Astrocyte of the hippocampus (primary cell): ENCODE results near the gene ABHD17A.
"Not testable (repeated sequence)": the region's sequence is repeated elsewhere in the genome, so short reads cannot be mapped to it uniquely, and the experiment has no call there.

Experiments used
- DNase-seq: peaks from one replicate; pipeline ENCODE4 v3.0.0; 2011; ENCODE audit warnings: low read depth, low spot score

ABHD17A gene

GRCh38 chr19:1910177-1910576, 24.9 kb upstream of the ABHD17A start:
- DNase-seq: no peak

DNA sequence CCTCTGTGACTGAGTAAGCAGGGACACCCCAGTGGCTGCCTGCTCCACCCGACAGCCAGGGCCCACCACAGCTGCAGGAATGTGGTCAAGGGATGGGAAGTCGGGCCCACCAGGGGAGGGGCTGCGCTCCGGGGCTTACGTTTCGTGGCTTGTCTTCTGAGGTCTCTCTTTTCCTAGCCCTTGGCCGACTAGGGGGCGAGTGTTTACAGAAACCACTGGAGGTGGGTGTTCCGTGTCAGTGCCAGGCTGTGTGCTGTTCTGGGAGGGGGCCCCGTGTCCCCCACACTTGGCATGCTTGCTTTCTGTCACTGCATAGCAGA, 24.4 kb upstream of the ABHD17A start:
- no peak for DNase-seq

GRCh38 chr19:1908364-1908678, 23.0 kb upstream of the ABHD17A start:
- DNase-seq: no peak

DNA sequence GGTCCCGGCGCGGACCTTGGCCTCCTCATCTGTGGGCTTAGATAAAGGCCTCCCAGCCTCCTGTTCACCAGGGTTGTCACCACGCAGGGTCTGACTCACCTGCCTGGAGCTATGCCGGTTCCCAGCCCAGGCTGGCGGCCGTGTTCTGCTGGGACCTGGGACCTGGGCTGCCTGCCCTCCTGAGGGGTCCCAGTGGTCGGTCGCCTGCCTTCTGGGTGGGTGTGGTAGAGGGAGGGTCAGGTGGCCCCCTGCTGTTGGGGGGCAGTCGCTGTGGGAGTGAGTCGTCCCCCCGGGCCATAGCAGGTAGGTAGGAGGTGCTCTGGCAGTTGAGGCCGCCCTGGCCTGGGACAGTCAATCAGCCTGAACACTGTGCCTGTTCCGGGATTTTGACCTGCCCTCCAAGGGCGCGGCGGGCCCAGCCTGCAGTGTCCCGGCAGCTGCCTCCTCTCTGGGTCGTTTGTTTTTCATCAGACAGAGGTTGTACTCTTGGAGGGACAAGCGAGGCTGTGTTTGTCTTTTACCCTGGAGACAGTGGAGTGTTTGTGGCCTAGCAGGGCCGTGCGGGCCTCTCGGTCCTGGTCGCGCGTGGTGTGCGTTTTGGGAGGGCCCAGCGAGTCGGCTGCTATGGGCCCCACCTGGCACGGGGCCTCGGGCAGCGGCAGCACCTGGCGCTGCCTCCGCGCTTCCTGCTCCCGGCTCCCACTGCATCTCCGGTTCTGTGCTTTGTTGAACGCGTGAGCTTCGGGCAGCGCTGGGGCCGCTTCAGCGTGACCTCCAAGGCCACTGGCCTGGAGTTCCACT, 22.5 kb upstream of the ABHD17A start:
- DNase-seq: no peak

- no peak for DNase-seq
These were observed 21.8 kb upstream of the ABHD17A start for GRCh38 chr19:1906985-1907562.

DNA sequence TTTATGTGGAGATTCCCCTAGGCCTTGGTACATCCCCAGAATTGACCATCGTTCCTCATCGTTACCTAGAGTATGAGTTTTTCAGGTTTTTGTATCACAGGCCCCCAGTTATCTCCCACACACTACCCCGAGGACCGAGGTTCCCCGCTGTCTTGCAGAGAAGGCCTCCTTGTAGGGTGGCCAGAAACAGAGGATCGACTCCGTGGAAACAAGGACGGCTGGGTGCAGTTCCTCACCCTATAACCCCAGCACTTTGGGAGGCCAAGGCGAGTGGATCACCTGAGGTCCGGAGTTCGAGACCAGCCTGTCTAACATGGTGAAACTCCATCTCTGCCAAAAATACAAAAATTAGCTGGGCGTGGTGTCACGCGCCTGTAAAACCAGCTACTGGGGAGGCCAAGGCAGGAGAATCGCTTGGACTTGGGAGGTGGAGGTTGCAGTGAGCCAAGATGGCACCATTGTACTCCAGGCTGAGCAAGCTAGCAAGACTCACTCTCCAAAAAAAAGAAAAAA, 20.6 kb upstream of the ABHD17A start:
- no peak for DNase-seq

DNA sequence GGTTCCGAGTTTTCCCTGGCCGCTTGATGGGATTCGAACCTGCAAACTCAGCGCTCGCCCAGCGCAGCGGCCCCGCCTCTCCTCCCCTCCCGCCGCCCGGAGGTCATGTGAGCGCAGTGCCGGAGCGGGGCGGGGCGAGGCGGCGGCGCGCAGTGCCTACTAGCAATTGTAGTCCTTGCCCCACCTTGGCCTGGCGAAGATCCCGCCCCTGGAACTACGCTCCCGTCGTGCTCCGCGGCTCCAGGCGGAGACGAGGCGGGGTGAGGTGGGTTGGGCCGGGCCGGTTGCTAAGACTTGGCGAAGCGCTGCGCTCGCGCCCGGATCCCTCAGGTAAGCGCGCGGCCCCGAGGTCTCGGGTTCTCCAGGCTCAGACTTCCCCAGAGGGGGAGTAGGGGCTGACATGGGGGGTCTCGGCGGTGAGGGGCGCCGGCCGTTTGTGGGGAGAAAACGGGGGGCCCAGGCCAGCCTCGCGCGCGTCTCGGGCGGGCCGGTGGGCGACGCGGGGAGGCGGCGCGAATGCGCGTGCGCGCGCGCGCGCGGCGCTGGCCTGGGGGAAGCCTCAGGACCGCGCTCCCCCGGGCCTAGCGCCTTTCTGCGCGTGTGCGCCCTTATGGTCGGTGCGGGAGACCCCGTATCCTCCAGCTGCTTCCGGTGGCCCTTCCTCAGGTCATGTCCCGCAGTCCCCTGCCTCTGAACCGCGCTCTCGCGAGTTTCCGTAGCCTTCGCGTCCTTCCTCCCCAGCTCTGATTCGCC, 20.0 kb upstream of the ABHD17A start, which contains the start of the genes ADAT3 and SCAMP4:
Gene ADAT3 (plus strand): TSS at position 290 of the 753 bp plus-strand sequence. CDS start 6,649 bp downstream, outside the sequence.
Gene SCAMP4 (plus strand): TSS at position 290 of the 753 bp plus-strand sequence. CDS start 9,621 bp downstream, outside the sequence.
- peak; percentile 100 for DNase-seq

GRCh38 chr19:1904860-1905109, 19.5 kb upstream of the ABHD17A start:
- DNase-seq: no peak

- DNase-seq: no peak
These were observed 17.6 kb upstream of the ABHD17A start for GRCh38 chr19:1902923-1903322.

DNA sequence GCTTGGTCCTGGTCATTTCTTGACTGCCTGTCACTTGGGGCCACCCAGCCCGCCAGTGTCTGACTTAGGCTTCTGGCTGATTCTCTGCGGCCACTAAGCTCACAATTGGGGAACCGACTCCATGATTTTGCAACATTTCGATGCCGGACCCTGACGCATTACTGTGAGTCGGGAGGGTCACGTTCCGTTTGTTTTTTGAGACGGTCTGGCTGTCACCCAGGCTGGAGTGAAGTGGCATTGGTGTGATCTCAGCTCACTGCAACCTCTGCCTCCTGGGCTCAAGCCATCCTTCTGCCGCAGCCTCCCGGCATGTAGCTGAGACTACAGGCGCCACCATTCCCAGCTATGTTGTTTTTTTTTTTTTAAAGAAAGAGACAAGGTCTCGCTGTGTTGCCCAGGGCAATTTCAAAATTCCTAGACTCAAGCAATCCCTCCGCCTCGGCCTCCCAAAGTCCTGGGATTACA, 16.7 kb upstream of the ABHD17A start:
- DNase-seq: no peak

DNA sequence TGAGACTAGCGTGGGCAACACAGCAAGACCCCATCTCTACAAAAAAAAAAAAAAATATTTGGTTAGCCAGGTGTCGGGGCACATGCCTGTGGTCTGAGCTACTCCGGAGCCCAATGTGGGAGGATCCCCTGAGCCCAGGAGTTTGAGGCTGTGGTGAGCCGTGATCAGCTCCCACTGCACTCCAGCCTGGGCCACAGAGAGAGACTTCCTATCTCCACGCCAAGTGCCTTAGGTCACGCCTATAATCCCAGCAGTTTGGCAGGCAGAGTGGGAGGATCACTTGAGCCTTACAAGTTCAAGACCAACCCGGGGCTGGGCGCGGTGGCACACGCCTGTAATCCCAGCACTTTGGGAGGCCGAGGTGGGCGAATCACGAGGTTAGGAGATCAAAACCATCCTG, 11.2 kb upstream of the ABHD17A start:
- DNase-seq: no peak

DNA sequence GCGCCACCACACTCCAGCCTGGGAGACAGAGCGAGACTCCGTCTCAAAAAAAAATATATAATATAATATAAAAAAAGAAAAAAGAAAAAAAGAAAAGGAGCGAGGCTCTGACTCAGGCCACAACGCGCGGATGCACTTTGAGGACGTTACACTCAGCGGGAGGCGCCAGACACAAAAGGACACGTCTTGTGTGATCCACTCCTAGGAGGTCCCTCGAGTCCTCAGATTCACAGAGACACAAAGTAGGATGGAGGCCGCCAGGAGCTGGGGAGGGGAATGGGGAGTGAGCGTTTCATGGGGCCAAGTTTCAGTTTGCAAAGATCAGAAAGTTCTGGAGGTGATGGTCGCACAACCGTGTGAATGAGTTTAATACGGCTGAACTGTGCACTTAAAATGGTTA, 8.5 kb upstream of the ABHD17A start:
- DNase-seq: no peak

DNA sequence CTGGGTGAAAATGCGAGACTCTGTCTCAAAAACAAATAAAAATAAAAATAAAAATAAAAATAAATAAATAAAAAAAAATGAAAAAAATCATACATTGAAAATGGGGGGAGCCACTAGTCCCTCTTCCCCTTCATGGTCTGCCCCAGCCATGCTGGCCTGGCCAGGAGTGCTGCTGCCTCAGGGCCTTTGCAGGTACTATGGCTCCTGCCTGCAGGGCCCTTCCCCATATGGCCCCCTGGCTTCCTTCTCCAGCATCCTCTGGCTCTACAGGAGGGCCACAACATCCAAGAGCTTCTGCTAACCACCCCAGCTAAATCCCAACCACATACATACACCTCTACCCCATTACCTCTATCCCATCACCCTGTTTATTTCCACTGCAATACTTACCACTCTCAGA, 4.6 kb upstream of the ABHD17A start:
- no peak for DNase-seq

- no peak for DNase-seq
These were observed 3.1 kb upstream of the ABHD17A start for GRCh38 chr19:1888385-1888784.

DNA sequence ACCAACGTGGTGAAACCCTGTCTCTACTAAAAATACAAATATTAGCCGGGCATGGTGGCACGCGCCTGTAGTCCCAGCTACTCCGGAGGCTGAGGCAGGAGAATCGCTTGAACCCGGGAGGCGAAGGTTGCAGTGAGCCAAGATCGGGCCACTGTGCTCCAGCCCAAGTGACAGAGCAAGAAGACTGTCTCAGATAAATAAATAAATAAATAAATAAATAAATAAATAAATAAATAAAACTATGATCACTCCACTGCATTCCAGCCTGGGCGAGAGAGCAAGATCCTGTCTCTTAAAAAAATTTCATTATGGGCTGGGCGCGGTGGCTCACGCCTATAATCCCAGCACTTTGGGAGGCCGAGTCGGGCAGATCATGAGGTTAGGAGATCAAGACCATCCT, 1.1 kb upstream of the ABHD17A start:
- not testable (repeated sequence) for DNase-seq

DNA sequence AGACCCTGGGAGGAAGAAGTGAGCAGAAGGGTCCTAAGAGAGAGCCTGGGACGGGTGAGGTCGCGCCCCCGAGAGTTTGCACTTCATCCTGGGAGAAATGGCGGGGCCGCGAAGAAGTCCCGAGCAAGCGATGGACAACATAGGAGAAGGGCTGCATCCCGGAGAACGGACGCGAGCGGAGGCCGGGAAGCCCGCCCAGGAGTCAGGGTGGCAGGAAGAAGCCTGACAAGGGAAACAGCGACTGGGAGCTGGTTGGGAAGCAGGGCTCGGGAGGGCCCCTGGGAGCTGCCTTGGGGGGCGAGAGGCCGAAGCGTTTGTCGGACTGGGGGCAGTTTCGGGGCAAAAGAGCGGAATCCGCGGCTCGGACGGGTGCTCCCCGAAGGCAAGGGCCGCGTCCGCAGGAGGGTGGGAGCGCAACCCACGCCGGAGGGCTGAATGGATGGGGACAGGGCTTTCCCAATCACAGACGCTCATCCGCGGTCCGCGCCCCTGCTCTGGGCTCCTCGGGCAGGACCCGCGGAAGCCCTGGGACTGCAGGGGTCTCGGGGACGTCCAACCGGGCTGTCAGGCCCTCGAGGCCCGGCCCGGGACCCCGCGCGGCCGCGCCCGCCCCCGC, 469 bp downstream of the ABHD17A start:
- peak; percentile 44 for DNase-seq

DNA sequence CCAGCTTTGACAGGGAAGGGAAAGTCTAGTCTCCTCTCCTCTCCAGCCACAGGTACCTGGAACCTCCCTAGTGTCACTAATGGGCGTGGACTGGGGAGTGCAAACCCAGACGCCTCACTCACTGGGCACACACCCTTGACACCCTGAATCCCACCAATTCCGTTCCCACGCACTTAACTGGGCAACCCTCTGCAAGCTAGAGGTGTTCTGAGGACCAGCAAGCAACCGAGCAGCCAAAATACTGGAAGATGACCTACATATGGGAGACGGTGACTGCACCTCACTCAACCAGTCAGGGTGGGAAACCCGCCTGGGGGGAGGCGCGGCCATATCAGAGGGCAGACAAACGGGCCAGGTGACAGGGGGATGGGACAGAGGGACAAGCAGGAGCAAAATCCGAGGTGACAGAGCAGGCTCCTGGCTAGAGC, 991 bp downstream of the ABHD17A start:
- DNase-seq: no peak

- no peak for DNase-seq
These were observed 1.5 kb downstream of the ABHD17A start for GRCh38 chr19:1883784-1884183.

GRCh38 chr19:1882786-1883692, 2.3 kb downstream of the ABHD17A start:
- no peak for DNase-seq

- no peak for DNase-seq
These were observed 3.1 kb downstream of the ABHD17A start for GRCh38 chr19:1882089-1882785.
